GM18517 (cell line): ENCODE data around the gene KDM4B.
"Not testable (repeated sequence)": the region's sequence is repeated elsewhere in the genome, so short reads cannot be mapped to it uniquely, and the experiment has no call there.

Experiments used
- ATAC-seq: cut with Tn5 transposase; IDR thresholded peaks from one replicate; pipeline ENCODE4 v1.9.1; 2021; ENCODE audit warnings: mild to moderate bottlenecking, moderate library complexity; ENCODE audit not compliant: unreplicated experiment

The KDM4B gene

GRCh38 chr19:5147074-5147977 lies 178.4 kb downstream of the KDM4B start:
- no peak for ATAC-seq

GRCh38 chr19:5147978-5148793 lies 179.3 kb downstream of the KDM4B start:
- no peak for ATAC-seq

GRCh38 chr19:5148794-5149190 lies 179.9 kb downstream of the KDM4B start:
- ATAC-seq: no peak

- ATAC-seq: no peak
Observed at GRCh38 chr19:5149508-5149907, 180.6 kb downstream of the KDM4B start.

- no peak for ATAC-seq
Observed at GRCh38 chr19:5149932-5150901, 181.3 kb downstream of the KDM4B start.

DNA sequence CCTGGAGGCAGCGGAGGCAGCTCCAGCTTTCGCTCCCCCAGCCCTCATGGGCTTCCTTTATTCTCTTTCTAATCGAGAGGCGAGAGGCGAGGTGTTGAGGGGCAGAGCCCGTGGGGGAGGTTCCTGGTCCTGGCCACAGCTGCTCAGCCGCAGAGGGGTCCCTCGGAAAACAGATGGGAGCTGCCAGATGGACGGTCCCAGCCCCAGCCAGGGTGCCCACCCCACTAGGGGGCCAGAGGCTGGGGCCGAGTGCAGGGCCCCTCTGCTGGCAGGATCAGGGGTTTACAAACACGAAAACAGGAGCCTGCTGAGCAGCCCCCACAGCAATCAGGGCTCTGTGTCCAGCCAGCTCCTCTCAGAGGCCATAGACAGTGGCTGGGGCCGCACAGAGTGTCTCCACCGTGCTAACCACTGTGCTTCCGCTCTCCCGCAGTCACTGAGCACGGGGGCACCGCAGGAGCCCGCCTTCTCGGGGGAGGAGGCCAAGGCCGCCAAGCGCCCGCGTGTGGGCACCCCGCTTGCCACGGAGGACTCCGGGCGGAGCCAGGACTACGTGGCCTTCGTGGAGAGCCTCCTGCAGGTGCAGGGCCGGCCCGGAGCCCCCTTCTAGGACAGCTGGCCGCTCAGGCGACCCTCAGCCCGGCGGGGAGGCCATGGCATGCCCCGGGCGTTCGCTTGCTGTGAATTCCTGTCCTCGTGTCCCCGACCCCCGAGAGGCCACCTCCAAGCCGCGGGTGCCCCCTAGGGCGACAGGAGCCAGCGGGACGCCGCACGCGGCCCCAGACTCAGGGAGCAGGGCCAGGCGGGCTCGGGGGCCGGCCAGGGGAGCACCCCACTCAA lies 182.2 kb downstream of the KDM4B start:
- ATAC-seq: no peak

GRCh38 chr19:5152013-5152763 lies 183.3 kb downstream of the KDM4B start:
- ATAC-seq: no peak

DNA sequence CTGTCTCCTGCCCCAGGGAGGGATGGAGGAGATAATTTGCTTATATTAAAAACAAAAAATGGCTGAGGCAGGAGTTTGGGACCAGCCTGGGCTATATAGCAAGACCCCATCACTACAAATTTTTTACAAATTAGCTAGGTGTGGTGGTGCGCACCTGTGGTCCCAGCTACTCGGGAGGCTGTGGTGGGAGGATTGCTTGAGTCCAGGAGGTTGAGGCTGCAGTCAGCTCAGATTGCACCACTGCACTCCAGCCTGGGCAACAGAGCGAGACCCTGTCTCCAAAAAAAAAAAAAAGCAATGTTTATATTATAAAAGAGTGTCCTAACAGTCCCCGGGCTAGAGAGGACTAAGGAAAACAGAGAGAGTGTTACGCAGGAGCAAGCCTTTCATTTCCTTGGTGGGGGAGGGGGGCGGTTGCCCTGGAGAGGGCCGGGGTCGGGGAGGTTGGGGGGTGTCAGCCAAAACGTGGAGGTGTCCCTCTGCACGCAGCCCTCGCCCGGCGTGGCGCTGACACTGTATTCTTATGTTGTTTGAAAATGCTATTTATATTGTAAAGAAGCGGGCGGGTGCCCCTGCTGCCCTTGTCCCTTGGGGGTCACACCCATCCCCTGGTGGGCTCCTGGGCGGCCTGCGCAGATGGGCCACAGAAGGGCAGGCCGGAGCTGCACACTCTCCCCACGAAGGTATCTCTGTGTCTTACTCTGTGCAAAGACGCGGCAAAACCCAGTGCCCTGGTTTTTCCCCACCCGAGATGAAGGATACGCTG lies 184.0 kb downstream of the KDM4B start:
- ATAC-seq: no peak

DNA sequence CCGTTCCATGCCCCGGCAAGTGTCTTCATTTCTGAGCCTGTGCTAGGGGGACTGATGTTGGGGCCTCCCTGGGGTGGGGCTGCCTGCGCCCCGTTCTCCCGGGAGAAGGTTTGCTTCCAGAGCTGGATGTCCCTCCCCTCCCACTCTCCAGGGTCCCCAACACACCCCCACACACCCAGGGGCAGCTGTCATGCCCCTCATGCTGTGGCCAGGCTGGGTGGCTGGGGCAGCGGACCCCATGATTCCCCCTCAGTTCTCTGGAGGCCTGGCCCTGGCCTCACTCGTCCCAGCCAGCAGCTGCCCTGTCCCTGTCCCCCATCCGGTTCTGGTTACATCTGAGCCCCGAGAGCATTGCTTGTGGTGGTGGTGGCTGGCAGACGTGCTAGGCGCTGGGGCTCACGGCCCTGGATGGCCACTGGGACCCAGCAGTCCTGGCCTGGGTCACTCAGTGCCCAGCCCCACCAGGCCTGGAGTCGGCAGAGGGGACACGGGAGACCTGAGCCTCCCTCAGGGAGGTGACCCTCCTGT lies 184.8 kb downstream of the KDM4B start:
- ATAC-seq: no peak

GRCh38 chr19:5154129-5154798 lies 185.4 kb downstream of the KDM4B start:
- ATAC-seq: no peak

DNA sequence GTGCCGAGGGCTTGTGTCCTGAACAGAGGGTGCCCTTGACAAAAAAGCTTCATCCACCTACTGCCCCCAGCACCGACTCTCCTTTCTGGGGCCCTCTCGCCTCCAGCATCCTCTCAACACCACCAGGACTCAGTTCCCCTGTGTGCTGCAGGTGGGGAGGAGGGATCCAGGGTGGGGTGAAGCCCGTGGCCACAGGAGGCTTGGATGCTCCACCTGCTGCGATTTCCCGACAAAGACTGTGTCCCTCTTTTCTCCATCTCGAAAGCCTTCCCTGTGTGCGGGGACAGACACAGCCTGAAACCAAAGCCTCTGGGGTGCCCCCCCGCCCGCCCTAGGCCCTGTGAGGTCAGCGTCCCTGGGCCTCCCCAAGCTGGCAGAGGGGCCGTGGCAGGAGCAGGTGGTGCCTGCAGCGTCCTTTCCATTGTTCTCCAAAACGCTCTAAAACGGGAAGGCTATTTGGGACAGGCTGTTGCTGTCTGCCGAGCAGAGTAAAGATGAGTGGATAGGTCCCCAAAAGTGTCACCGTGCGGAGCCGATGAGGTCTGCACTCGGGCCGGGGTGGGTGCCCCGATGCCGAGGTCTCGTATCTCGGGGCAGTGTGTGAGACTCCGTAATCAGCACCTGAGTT lies 186.0 kb downstream of the KDM4B start:
- ATAC-seq: no peak

DNA sequence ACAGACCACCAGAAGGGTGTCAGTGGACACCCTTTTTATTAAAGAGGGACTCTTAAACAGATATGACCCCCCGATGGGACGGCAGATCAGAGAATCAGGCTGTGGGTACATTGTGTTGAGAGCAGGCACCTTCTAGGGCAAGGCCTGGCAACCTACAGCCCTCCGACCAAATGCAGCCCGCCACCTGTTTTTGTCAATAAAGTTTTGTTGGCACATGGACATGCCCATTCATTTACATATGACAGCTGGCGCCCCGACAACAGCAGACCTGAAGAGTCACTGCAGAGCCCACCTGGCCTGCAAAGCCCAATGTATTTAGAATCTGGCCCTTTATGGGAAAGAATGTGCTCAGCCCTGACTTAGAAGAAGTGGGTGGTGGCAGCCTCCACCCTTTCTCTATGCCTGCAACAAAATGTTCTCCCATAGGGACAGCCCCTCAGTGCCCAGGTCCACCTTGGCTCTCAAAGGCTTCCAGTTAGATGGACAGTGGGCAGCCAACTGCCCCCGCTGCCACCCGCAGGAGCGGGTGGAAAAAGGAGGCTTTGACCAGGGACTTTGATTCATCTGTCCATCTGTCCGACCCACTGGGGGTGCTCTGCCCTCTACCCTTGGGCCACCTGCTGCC lies 186.8 kb downstream of the KDM4B start:
- ATAC-seq: no peak

DNA sequence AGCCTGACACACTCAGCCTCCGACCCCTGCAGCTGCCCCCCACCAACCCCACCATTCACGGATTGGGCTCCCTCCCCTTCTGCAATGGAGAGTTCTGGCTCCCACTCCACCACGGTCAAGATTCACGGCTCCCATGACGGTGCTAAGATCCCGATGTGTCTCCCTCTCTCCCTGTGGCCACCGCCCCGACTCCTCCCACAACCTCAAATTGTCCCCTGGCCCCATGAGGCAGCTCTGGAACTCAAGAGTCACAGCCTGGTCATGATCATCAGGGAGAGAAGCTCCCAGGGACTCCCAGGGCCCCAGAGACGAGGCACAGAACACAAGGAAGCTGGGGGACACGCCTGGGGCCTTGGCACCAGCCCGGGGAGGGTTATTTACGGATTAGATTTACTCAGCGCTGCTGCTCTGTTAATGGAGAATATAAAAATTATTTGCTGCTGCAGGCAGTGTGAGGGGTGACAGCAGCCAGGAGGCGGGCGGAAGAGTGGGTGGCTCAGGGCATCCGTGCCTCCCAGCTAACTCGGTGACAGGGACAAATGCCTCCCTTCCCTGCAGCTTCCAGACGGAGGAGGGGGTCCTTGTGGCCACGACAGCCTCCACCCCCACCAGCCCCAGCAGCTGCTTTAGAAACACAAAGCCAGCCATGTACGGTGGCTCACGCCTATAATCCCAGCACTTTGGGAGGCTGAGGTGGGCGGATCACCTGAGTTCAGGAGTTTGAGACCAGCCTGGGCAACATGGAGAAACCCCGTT lies 187.5 kb downstream of the KDM4B start:
- ATAC-seq: no peak

DNA sequence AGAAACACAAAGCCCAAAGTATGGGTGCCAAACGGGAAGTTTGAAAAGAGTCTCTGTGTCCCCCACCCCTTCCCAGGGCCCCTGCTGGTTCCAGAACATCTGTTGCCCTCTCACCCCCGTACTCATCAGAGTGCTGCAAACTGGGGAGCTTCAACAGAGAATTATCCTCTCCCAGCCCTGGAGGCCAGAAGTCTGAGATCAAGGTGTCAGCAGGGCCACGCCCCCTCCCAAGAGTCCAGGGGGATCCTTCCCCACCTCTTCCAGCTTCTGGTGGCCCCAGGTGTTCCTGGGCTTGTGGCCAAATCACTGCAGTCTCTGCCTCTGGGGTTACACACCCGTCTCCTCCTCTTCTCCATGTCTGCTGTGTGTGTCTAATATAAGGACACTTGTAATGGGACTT lies 188.3 kb downstream of the KDM4B start:
- no peak for ATAC-seq

DNA sequence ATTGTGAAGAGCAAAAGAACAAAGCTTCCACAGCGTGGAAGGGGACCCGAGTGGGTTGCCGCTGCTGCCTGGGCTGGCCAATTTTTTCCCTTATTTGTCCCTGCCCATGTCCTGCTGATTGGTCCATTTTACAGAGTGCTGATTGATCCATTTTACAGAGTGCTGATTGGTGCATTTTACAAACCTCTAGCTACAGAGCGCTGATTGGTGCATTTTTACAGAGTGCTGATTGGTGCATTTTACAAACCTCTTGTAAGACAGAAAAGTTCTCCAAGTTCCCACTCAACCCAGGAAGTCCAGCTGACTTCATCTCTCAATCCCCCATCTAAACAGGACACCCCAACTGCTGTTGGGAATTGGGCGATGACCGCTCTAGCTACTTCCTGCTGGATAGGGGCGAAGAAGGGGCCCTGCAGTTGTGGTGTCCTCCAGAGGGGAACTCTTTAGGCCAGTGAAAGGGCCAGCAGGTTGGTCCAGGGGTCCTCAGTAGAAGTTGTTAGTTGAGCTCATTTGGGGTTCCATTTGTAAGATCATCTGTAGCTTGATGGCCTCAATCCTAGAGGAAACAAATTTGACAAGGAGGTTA lies 189.7 kb downstream of the KDM4B start:
- not testable (repeated sequence) for ATAC-seq
